HepG2 (cell line): Measurements from ENCODE around the gene ARIH1. TPM values are rescaled to one million over a fixed set of nuclear protein-coding genes. Genes with fewer than 3 reads are reported as not detected.

Experiments
- ATAC-seq: fragments of 200-7000 bp; cut with Tn5 transposase; 3 replicates; pipeline ENCODE4 v1.9.1; 2020; ENCODE audit warnings: mild to moderate bottlenecking, moderate library complexity
- BruUV-seq: library from RNA; stranded (reverse); fragments of 400-500 nt; replicated peaks from 2 replicates; lab custom pipeline; 2021; lab: Mats Ljungman, UMichigan
- CTCF ChIA-PET: fragments of 300-600 bp; formaldehyde crosslinking; extraction: SDS; loops from one replicate; lab custom pipeline; 2021; ENCODE audit warnings: low total read pairs, inconsistent platforms, low intra/inter-chr PET ratio; lab: Yijun Ruan, JAX
- POLR2A ChIA-PET: fragments of 350-600 bp; sonication (Branson Sonifier 250); formaldehyde crosslinking; loops from one replicate; lab custom pipeline; 2020; ENCODE audit warnings: antibody characterized with exemption, inconsistent platforms; lab: Yijun Ruan, JAX
- DNase-seq: peaks from one replicate; pipeline ENCODE4 v3.0.0-alpha.2; 2015; ENCODE audit warnings: low spot score
- FAIRE-seq: peaks from 3 replicates; lab custom pipeline; 2011; peaks lifted over from hg19 to GRCh38; lab: Jason Lieb, UNC
- H2AFZ ChIP-seq: one replicate; pipeline ENCODE4 v1.6.1; 2011; ENCODE audit warnings: low read length, inconsistent platforms
- H3K27ac ChIP-seq: fragments of 300-600 bp; 3 replicates; pipeline ENCODE4 v1.8.0; 2011; ENCODE audit warnings: mixed run types, mild to moderate bottlenecking, mixed read lengths, low read length, inconsistent platforms; ENCODE audit not compliant: insufficient read depth; ENCODE audit errors: extremely low read length
- H3K27me3 ChIP-seq, 2 experiments: fragments of 200-600 bp in 1 of 2; 2 replicates in 1 of 2; 3 replicates in 1 of 2; pipeline versions ENCODE4 v1.6.0 to v1.8.0; 2011; ENCODE audit warnings: low read length in 2 of 2, mild to moderate bottlenecking in 2 of 2, moderate library complexity in 2 of 2, inconsistent platforms in 1 of 2; ENCODE audit not compliant: insufficient read depth in 2 of 2, control insufficient read depth in 1 of 2
- H3K36me3 ChIP-seq, 2 experiments: fragments of 200-600 bp in 1 of 2; replicated peaks in 1 of 2; 2 replicates in 1 of 2; 3 replicates in 1 of 2; pipeline versions ENCODE4 v1.5.1 to v1.8.0; 2011; ENCODE audit warnings: low read length in 2 of 2, inconsistent platforms in 1 of 2; ENCODE audit not compliant: insufficient read depth in 2 of 2, control insufficient read depth in 1 of 2
- H3K4me1 ChIP-seq: 2 replicates; pipeline ENCODE4 v1.5.1; 2012; ENCODE audit warnings: low read length, inconsistent platforms; ENCODE audit not compliant: insufficient read depth
- H3K4me2 ChIP-seq: 2 replicates; pipeline ENCODE4 v1.6.0; 2011; ENCODE audit warnings: low read depth, low read length, inconsistent platforms
- H3K4me3 ChIP-seq, 3 experiments: fragments of 200-600 bp in 1 of 3; sonication (generic), shearing (Covaris generic) in 1 of 3; replicated peaks in 1 of 3; 2 replicates each; pipeline ENCODE4 v1.5.1; 2011 to 2016; ENCODE audit warnings: low read length in 3 of 3, inconsistent platforms in 2 of 3, low read depth in 2 of 3, mild to moderate bottlenecking in 2 of 3, control low read depth in 1 of 3, mixed read lengths in 1 of 3; ENCODE audit not compliant: insufficient read depth in 1 of 3
- H3K79me2 ChIP-seq: one replicate; pipeline ENCODE4 v1.6.1; 2011; ENCODE audit warnings: low read length, inconsistent platforms; ENCODE audit not compliant: insufficient read depth
- H3K9ac ChIP-seq: 2 replicates; pipeline ENCODE4 v1.6.0; 2011; ENCODE audit warnings: mild to moderate bottlenecking, low read depth, low read length, inconsistent platforms; ENCODE audit not compliant: insufficient read depth
- H3K9me3 ChIP-seq: 2 replicates; pipeline ENCODE4 v1.5.1; 2012; ENCODE audit warnings: mild to moderate bottlenecking, low read length
- H4K20me1 ChIP-seq: 2 replicates; pipeline ENCODE4 v1.6.0; 2011; ENCODE audit warnings: inconsistent platforms, mild to moderate bottlenecking, low read length, moderate library complexity; ENCODE audit not compliant: insufficient read depth
- CAMTA2 ChIP-seq: sonication (generic); formaldehyde crosslinking; IDR thresholded peaks from 2 replicates; pipeline ENCODE4 v1.4.0; 2020; ENCODE audit warnings: mild to moderate bottlenecking, missing genetic modification reagents, borderline replicate concordance
- ESRRA ChIP-seq: sonication (generic); formaldehyde crosslinking; IDR thresholded peaks from 2 replicates; pipeline ENCODE4 v1.5.1; 2020; ENCODE audit warnings: mild to moderate bottlenecking, low read depth, missing genetic modification reagents
- FOXO1 ChIP-seq: sonication (generic); formaldehyde crosslinking; IDR thresholded peaks from 2 replicates; pipeline ENCODE4 v1.4.0; 2020; ENCODE audit warnings: missing genetic modification reagents
- IRX3 ChIP-seq: sonication (generic); formaldehyde crosslinking; IDR thresholded peaks from 2 replicates; pipeline ENCODE4 v1.8.1; 2023; ENCODE audit warnings: mild to moderate bottlenecking, low read depth, missing genetic modification reagents, borderline replicate concordance
- KDM3A ChIP-seq: IDR thresholded peaks from 2 replicates; pipeline ENCODE4 v1.6.1; 2018; ENCODE audit warnings: low read depth, missing compliant biosample characterization
- KLF15 ChIP-seq: sonication (generic); formaldehyde crosslinking; IDR thresholded peaks from 2 replicates; pipeline ENCODE4 v1.8.1; 2023; ENCODE audit warnings: borderline replicate concordance, mild to moderate bottlenecking, inconsistent platforms, missing genetic modification reagents, mixed read lengths
- SALL1 ChIP-seq: sonication (generic); formaldehyde crosslinking; IDR thresholded peaks from 2 replicates; pipeline ENCODE4 v1.8.0; 2022; ENCODE audit warnings: mild to moderate bottlenecking, missing genetic modification reagents
- ZNF160 ChIP-seq: sonication (generic); formaldehyde crosslinking; IDR thresholded peaks from 2 replicates; pipeline ENCODE4 v1.8.0; 2022; ENCODE audit warnings: mild to moderate bottlenecking, inconsistent platforms, missing genetic modification reagents
- ZNF256 ChIP-seq: sonication (generic); formaldehyde crosslinking; conservative IDR thresholded peaks from 2 replicates; pipeline ENCODE4 v1.4.0; 2020; ENCODE audit warnings: missing genetic modification reagents
- ZNF367 ChIP-seq: sonication (generic); formaldehyde crosslinking; IDR thresholded peaks from 2 replicates; pipeline ENCODE4 v1.4.0; 2020; ENCODE audit warnings: missing genetic modification reagents, borderline replicate concordance
- ZNF619 ChIP-seq: sonication (generic); formaldehyde crosslinking; IDR thresholded peaks from 2 replicates; pipeline ENCODE4 v1.4.0; 2020; ENCODE audit warnings: mild to moderate bottlenecking, missing genetic modification reagents
- WGBS: methylation state at CpG from one replicate; pipeline ENCODE4 v1.1.6; 2017; ENCODE audit warnings: low lambda C conversion rate; 5-methylcytosine and 5-hydroxymethylcytosine counted together
- in situ Hi-C: cut with HindIII; loops from 2 replicates; pipeline ENCODE4 v1.10.0; 2017; ENCODE audit warnings: low pct_unique_long_range_greater_than_20kb; ENCODE audit not compliant: extremely low pct_ligation_motif_present
- intact Hi-C: fragments of 100-400 bp; cut with micrococcal nuclease; formaldehyde crosslinking; loops from one replicate; pipeline ENCODE4 v1.10.0; 2022; ENCODE audit not compliant: unreplicated experiment
- polyA plus RNA-seq, 8 experiments: library from polyadenylated mRNA; depleted of rRNA in 3 of 8; stranded (reverse) in 7 of 8; unstranded in 1 of 8; fragments of >200 nt; fragmentation: Illumina TruSeq in 4 of 8; extraction: Trizol in 4 of 8; gene quantifications; 2 replicates each; pipeline versions ENCODE4 v1.2.1 to v1.2.3, GENCODE V29; 2011 to 2016; ENCODE audit warnings: low read depth in 4 of 8, missing spikeins in 1 of 8, mixed read lengths in 1 of 8; ENCODE audit not compliant: insufficient read depth in 1 of 8
- total RNA-seq, 5 experiments: library from RNA; depleted of rRNA; stranded (reverse); fragments of >200 nt; fragmentation: Illumina TruSeq; extraction: Trizol; gene quantifications; 2 replicates each; pipeline ENCODE4 v1.2.3, GENCODE V29; 2016; ENCODE audit warnings: low read depth in 1 of 5
- TF ChIP-seq, protein P1 (sequence below): sonication (generic); formaldehyde crosslinking; IDR thresholded peaks from 2 replicates; pipeline ENCODE4 v1.4.0; 2020; ENCODE audit warnings: missing genetic modification reagents
- TF ChIP-seq, protein P2 (sequence below): sonication (generic); formaldehyde crosslinking; conservative IDR thresholded peaks from 2 replicates; pipeline ENCODE4 v1.8.1; 2023; ENCODE audit warnings: missing genetic modification reagents
- TF ChIP-seq, protein P3 (sequence below): sonication (generic); formaldehyde crosslinking; IDR thresholded peaks from 2 replicates; pipeline ENCODE4 v1.5.0; 2020; ENCODE audit warnings: missing genetic modification reagents, mild to moderate bottlenecking, borderline replicate concordance

Gene ARIH1
- total and polyA plus RNA-seq, 2 of the 13 experiments (the other 11 are each of a cell fraction or from before 2014, with no cell fraction given) = 38.8 to 59.8 TPM

DNA sequence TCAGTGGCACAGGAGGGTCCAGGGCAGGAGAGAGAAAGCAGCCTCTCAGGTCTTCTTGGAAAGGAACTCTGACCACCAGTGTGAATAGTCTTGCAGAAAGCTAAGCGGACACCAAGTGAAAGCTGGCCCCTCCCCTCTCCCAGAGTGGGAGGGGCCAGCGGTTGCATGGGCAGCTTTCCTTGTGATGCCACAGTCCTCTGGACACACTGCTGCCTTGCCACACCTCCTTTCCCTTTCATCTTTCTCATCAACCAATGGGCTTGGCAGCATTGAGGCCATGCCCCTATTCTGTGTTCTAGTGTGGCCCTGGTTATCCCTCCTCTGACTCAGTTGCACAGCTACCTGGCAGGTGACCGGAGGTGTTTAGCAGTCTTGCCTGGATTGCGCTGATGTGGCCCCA lies 130.7 kb downstream of the ARIH1 start:
- H3K9me3 ChIP-seq = no peaks in the 10 kb centered on the region
- H3K4me2 ChIP-seq = no peak overlapping the region
- H3K27me3 ChIP-seq = no peaks in the 10 kb centered on the region; a peak in 1 of 5 replicates
- TF ChIP-seq, protein P1, sequence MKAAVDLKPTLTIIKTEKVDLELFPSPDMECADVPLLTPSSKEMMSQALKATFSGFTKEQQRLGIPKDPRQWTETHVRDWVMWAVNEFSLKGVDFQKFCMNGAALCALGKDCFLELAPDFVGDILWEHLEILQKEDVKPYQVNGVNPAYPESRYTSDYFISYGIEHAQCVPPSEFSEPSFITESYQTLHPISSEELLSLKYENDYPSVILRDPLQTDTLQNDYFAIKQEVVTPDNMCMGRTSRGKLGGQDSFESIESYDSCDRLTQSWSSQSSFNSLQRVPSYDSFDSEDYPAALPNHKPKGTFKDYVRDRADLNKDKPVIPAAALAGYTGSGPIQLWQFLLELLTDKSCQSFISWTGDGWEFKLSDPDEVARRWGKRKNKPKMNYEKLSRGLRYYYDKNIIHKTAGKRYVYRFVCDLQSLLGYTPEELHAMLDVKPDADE (CRISPR knock-in tag) = no peak
- no peak for TF ChIP-seq ZNF256 (CRISPR knock-in tag)
- TF ChIP-seq, protein P2, sequence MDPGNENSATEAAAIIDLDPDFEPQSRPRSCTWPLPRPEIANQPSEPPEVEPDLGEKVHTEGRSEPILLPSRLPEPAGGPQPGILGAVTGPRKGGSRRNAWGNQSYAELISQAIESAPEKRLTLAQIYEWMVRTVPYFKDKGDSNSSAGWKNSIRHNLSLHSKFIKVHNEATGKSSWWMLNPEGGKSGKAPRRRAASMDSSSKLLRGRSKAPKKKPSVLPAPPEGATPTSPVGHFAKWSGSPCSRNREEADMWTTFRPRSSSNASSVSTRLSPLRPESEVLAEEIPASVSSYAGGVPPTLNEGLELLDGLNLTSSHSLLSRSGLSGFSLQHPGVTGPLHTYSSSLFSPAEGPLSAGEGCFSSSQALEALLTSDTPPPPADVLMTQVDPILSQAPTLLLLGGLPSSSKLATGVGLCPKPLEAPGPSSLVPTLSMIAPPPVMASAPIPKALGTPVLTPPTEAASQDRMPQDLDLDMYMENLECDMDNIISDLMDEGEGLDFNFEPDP = no peak
- TF ChIP-seq ZNF619 (CRISPR knock-in tag) = no peak
- TF ChIP-seq IRX3 = no peak
- no peak for TF ChIP-seq KDM3A (CRISPR knock-in tag)
- no peak for TF ChIP-seq ESRRA (CRISPR knock-in tag)
- no peak for TF ChIP-seq SALL1 (CRISPR knock-in tag)
- no peak for TF ChIP-seq FOXO1 (CRISPR knock-in tag)
- TF ChIP-seq, protein P3, sequence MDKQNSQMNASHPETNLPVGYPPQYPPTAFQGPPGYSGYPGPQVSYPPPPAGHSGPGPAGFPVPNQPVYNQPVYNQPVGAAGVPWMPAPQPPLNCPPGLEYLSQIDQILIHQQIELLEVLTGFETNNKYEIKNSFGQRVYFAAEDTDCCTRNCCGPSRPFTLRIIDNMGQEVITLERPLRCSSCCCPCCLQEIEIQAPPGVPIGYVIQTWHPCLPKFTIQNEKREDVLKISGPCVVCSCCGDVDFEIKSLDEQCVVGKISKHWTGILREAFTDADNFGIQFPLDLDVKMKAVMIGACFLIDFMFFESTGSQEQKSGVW (CRISPR knock-in tag) = no peak
- TF ChIP-seq CAMTA2 (CRISPR knock-in tag) = no peak
- no peak for TF ChIP-seq ZNF160 (CRISPR knock-in tag)
- no peak for TF ChIP-seq ZNF367 (CRISPR knock-in tag)
- no peak for TF ChIP-seq KLF15
- 79% methylated on average over 4 of the region's 4 CpGs for WGBS
- H2AFZ ChIP-seq = no peak overlapping the region
- no peaks in the 10 kb centered on the region for H4K20me1 ChIP-seq
- H3K27ac ChIP-seq = no peak overlapping the region
- BruUV-seq = no TSS peak
- FAIRE-seq (no peak), ATAC-seq (no peak), DNase-seq (no peak)
- H3K9ac ChIP-seq = no peak overlapping the region
- no peaks in the 10 kb centered on the region for H3K79me2 ChIP-seq
- H3K36me3 ChIP-seq = no peaks in the 10 kb centered on the region
- no peak overlapping the region for H3K4me3 ChIP-seq
- H3K4me1 ChIP-seq = peaks cover 23% of the 10 kb centered on the region
- CTCF ChIA-PET = no interaction called here
- POLR2A ChIA-PET = no interaction called here
- in situ Hi-C loops = loop anchor here (10.0 kb wide), 1 partner anchor 80 kb away; the partner anchor contains the start of genes BBS4 and HIGD2B
- intact Hi-C loops = loop anchor here (5.0 kb wide), 1 partner anchor 83 kb away; the partner anchor contains the start of genes BBS4 and HIGD2B
